Astrocyte (in vitro differentiated cells and primary cell): ENCODE measurements around the gene HAT1. TPM values are rescaled to one million over a fixed set of nuclear protein-coding genes. Genes with fewer than 3 reads are reported as not detected.

Source experiments
- DNase-seq: peaks from one replicate; pipeline ENCODE4 v3.0.0-alpha.2; 2010; ENCODE audit warnings: low read depth
- FAIRE-seq: peaks from 2 replicates; lab custom pipeline; 2011; peaks lifted over from hg19 to GRCh38; lab: Jason Lieb, UNC
- H2AFZ ChIP-seq: 2 replicates; pipeline ENCODE4 v1.6.0; 2012; ENCODE audit warnings: low read depth, low read length, inconsistent platforms
- H3K27ac ChIP-seq: 2 replicates; pipeline ENCODE4 v1.5.1; 2011; ENCODE audit warnings: low read depth, low read length, inconsistent platforms
- H3K27me3 ChIP-seq: 2 replicates; pipeline ENCODE4 v1.6.0; 2011; ENCODE audit warnings: low read length, inconsistent platforms; ENCODE audit not compliant: insufficient read depth
- H3K36me3 ChIP-seq: 2 replicates; pipeline ENCODE4 v1.5.1; 2011; ENCODE audit warnings: low read length, inconsistent platforms; ENCODE audit not compliant: insufficient read depth
- H3K4me1 ChIP-seq: 2 replicates; pipeline ENCODE4 v1.5.1; 2011; ENCODE audit warnings: low read length, inconsistent platforms; ENCODE audit not compliant: insufficient read depth
- H3K4me2 ChIP-seq: 2 replicates; pipeline ENCODE4 v1.6.0; 2012; ENCODE audit warnings: low read length, inconsistent platforms
- H3K4me3 ChIP-seq: 2 replicates; pipeline ENCODE4 v1.5.1; 2011; ENCODE audit warnings: low read depth, mild to moderate bottlenecking, low read length, inconsistent platforms; ENCODE audit not compliant: insufficient read depth
- H3K79me2 ChIP-seq: 2 replicates; pipeline ENCODE4 v1.6.0; 2012; ENCODE audit warnings: mild to moderate bottlenecking, low read length, inconsistent platforms; ENCODE audit not compliant: insufficient read depth
- H3K9ac ChIP-seq: 2 replicates; pipeline ENCODE4 v1.6.0; 2012; ENCODE audit warnings: mild to moderate bottlenecking, low read length, inconsistent platforms
- H3K9me3 ChIP-seq: 2 replicates; pipeline ENCODE4 v1.5.1; 2012; ENCODE audit warnings: low read depth, mild to moderate bottlenecking, low read length, inconsistent platforms; ENCODE audit not compliant: insufficient read depth
- H4K20me1 ChIP-seq: 2 replicates; pipeline ENCODE4 v1.6.0; 2012; ENCODE audit warnings: low read length, inconsistent platforms; ENCODE audit not compliant: insufficient read depth
- H3K27ac Mint-ChIP-seq: one replicate; pipeline ENCODE4 v1.8.0; 2021; ENCODE audit warnings: mild to moderate bottlenecking, mixed read lengths; ENCODE audit not compliant: unreplicated experiment
- H3K27me3 Mint-ChIP-seq: one replicate; pipeline ENCODE4 v1.8.0; 2021; ENCODE audit warnings: low read depth, mixed read lengths; ENCODE audit not compliant: unreplicated experiment
- H3K36me3 Mint-ChIP-seq: one replicate; pipeline ENCODE4 v1.8.0; 2021; ENCODE audit warnings: low read depth, mixed read lengths; ENCODE audit not compliant: unreplicated experiment
- H3K4me1 Mint-ChIP-seq: one replicate; pipeline ENCODE4 v1.8.0; 2021; ENCODE audit warnings: low read depth, mixed read lengths; ENCODE audit not compliant: unreplicated experiment
- H3K4me3 Mint-ChIP-seq: one replicate; pipeline ENCODE4 v1.8.0; 2021; ENCODE audit warnings: mild to moderate bottlenecking, moderate library complexity, mixed read lengths; ENCODE audit not compliant: unreplicated experiment
- H3K9me3 Mint-ChIP-seq: one replicate; pipeline ENCODE4 v1.8.0; 2021; ENCODE audit warnings: mild to moderate bottlenecking, mixed read lengths; ENCODE audit not compliant: unreplicated experiment
- EZH2 ChIP-seq: IDR thresholded peaks from 2 replicates; pipeline ENCODE4 v1.6.1; 2012; ENCODE audit warnings: mild to moderate bottlenecking, low read length, inconsistent platforms; ENCODE audit not compliant: insufficient read depth
- total RNA-seq: library from RNA; stranded (reverse); gene quantifications from 2 replicates; pipeline ENCODE4 v1.2.1, GENCODE V29; 2021
- TF ChIP-seq, protein P1 (sequence below): IDR thresholded peaks from 2 replicates; pipeline ENCODE4 v1.5.1; 2011; ENCODE audit warnings: low read depth, mild to moderate bottlenecking, inconsistent platforms, low read length, moderate library complexity; ENCODE audit not compliant: insufficient read depth

The HAT1 gene
- total RNA-seq, 1 donor from 2014 or later = 29.1 TPM

DNA sequence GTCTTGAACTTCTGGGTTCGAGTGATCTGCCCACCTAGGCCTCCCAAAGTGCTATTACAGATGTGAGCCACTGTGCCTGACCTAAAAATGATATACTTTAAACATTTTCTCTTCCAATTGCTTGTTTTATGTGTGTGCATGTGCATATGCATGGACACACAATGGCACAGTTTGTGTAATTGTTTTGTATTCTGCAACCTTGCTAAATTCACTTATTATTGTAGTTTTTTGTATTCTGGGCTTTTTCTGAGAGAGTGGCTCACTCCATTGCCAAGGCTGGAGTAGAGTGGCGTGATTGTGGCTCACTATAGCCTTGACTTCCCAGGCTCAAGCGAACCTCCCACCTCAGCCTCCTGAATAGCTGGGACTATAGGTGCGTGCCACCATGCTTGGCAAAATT lies 8.1 kb downstream of the HAT1 start:
- Mint-ChIP-seq H3K27ac (no peak overlapping the region), H3K4me3 (no peak overlapping the region), H3K9me3 (no peaks in the 10 kb centered on the region), H3K27me3 (no peaks in the 10 kb centered on the region), H3K36me3 (no peaks in the 10 kb centered on the region), H3K4me1 (no peaks in the 10 kb centered on the region)
- no peak overlapping the region for H3K4me2 ChIP-seq
- no peaks in the 10 kb centered on the region for H3K36me3 ChIP-seq
- no peak overlapping the region for H3K4me3 ChIP-seq
- no peaks in the 10 kb centered on the region for H3K27me3 ChIP-seq
- H3K9ac ChIP-seq = no peak overlapping the region
- DNase-seq = no peak
- no peak for FAIRE-seq
- no peaks in the 10 kb centered on the region for H3K9me3 ChIP-seq
- H2AFZ ChIP-seq = no peak overlapping the region
- H4K20me1 ChIP-seq = peaks cover 10% of the 10 kb centered on the region
- no peaks in the 10 kb centered on the region for H3K4me1 ChIP-seq
- no peak for TF ChIP-seq EZH2
- TF ChIP-seq, protein P1, sequence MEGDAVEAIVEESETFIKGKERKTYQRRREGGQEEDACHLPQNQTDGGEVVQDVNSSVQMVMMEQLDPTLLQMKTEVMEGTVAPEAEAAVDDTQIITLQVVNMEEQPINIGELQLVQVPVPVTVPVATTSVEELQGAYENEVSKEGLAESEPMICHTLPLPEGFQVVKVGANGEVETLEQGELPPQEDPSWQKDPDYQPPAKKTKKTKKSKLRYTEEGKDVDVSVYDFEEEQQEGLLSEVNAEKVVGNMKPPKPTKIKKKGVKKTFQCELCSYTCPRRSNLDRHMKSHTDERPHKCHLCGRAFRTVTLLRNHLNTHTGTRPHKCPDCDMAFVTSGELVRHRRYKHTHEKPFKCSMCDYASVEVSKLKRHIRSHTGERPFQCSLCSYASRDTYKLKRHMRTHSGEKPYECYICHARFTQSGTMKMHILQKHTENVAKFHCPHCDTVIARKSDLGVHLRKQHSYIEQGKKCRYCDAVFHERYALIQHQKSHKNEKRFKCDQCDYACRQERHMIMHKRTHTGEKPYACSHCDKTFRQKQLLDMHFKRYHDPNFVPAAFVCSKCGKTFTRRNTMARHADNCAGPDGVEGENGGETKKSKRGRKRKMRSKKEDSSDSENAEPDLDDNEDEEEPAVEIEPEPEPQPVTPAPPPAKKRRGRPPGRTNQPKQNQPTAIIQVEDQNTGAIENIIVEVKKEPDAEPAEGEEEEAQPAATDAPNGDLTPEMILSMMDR = no peak
- H3K27ac ChIP-seq = no peak overlapping the region
- peaks cover 96% of the 10 kb centered on the region for H3K79me2 ChIP-seq

- Histone ChIP-seq H2AFZ (no peak overlapping the region), H3K9ac (no peak overlapping the region), H3K4me3 (no peak overlapping the region), H3K4me1 (no peaks in the 10 kb centered on the region), H3K36me3 (no peaks in the 10 kb centered on the region), H3K79me2 (peaks cover 90% of the 10 kb centered on the region), H3K9me3 (no peaks in the 10 kb centered on the region), H4K20me1 (peaks cover 55% of the 10 kb centered on the region), H3K27ac (no peak overlapping the region), H3K27me3 (no peaks in the 10 kb centered on the region), H3K4me2 (no peak overlapping the region)
- TF ChIP-seq, protein P1 = no peak
- TF ChIP-seq EZH2 = no peak
- DNase-seq = no peak
- Mint-ChIP-seq H3K36me3 (peaks cover 5% of the 10 kb centered on the region), H3K4me1 (peaks cover 4% of the 10 kb centered on the region), H3K4me3 (no peak overlapping the region), H3K27ac (no peak overlapping the region), H3K9me3 (no peaks in the 10 kb centered on the region), H3K27me3 (no peaks in the 10 kb centered on the region)
- no peak for FAIRE-seq
Measured at GRCh38 chr2:171939058-171939742, 16.9 kb downstream of the HAT1 start.

DNA sequence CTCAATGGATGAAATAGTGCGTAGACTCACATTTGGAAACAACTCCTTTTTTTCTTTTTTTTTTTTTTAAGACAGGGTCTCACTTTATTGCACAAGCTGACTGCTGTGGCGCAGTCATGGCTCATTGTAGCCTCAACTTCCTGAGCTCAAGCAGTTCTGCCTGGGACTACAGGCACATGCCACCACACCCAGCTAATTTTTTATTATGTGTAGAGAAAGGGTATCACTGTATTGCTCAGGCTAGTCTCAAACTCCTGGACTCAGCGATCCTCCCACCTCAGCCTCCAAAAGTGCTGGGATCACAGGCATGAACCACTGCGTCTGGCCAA lies 17.4 kb downstream of the HAT1 start:
- H3K79me2 ChIP-seq = peaks cover 90% of the 10 kb centered on the region
- FAIRE-seq = no peak
- TF ChIP-seq, protein P1 = no peak
- TF ChIP-seq EZH2 = no peak

More for the DNA sequence above, 17.4 kb downstream of the HAT1 start:
- Histone ChIP-seq H3K27me3 (no peaks in the 10 kb centered on the region), H3K9me3 (no peaks in the 10 kb centered on the region), H4K20me1 (peaks cover 55% of the 10 kb centered on the region), H3K36me3 (no peaks in the 10 kb centered on the region), H3K9ac (no peak overlapping the region), H2AFZ (no peak overlapping the region), H3K27ac (no peak overlapping the region), H3K4me2 (no peak overlapping the region), H3K4me1 (no peaks in the 10 kb centered on the region), H3K4me3 (no peak overlapping the region)
- Mint-ChIP-seq H3K9me3 (no peaks in the 10 kb centered on the region), H3K36me3 (peaks cover 5% of the 10 kb centered on the region), H3K4me1 (peaks cover 4% of the 10 kb centered on the region), H3K4me3 (no peak overlapping the region), H3K27ac (no peak overlapping the region), H3K27me3 (no peaks in the 10 kb centered on the region)
- no peak for DNase-seq
